ENCODE results near the gene CYP2B6. TPM values are rescaled to one million over a fixed set of nuclear protein-coding genes. Genes with fewer than 3 reads are reported as not detected.

Gene CYP2B6
- not detected in 2 replicates for total RNA-seq

GRCh38 chr19:40990972-40991381, at the start of gene CYP2B6:
CYP2B6 (plus strand) TSS chr19:40991282; CDS start chr19:40991306, 24 bp downstream.

Other genes with a start within 250 kb of the CYP2B6 start
- 3.4 and 12.2 TPM in 2 replicates for gene ACTMAP, start 240.8 kb upstream of the CYP2B6 start, total RNA-seq
- gene SNRPA, start 240.1 kb upstream of the CYP2B6 start, total RNA-seq = 113 and 206 TPM in 2 replicates
- not detected in 2 replicates for gene MIA, start 215.8 kb upstream of the CYP2B6 start, total RNA-seq
- gene RAB4B, start 213.0 kb upstream of the CYP2B6 start, total RNA-seq = 20.0 and 29.3 TPM in 2 replicates
- 87.7 and 92.9 TPM in 2 replicates for gene EGLN2, start 192.1 kb upstream of the CYP2B6 start, total RNA-seq
- not detected in 2 replicates for gene CYP2A6, start 140.8 kb upstream of the CYP2B6 start, total RNA-seq
- gene CYP2A7, start 109.1 kb upstream of the CYP2B6 start, total RNA-seq = not detected in 2 replicates
- not detected in 2 replicates for gene CYP2A13, start 97.2 kb downstream of the CYP2B6 start, total RNA-seq
- gene CYP2F1, start 123.2 kb downstream of the CYP2B6 start, total RNA-seq = not detected in 2 replicates
- 2.9 and 4.1 TPM in 2 replicates for gene CYP2S1, start 201.9 kb downstream of the CYP2B6 start, total RNA-seq
- 356 and 367 TPM in 2 replicates for gene AXL, start 227.9 kb downstream of the CYP2B6 start, total RNA-seq